Stimulated activated CD8-positive, alpha-beta memory T cell treated with anti-CD3 and anti-CD28 coated beads, Interleukin-2, amount 100 ng/mL, for 48 hours (primary cell): ENCODE measurements around the gene DCAF17.
"Not testable (repeated sequence)": the region's sequence is repeated elsewhere in the genome, so short reads cannot be mapped to it uniquely, and the experiment has no call there.

ENCODE experiments used
- DNase-seq, 2 donors: peaks; one replicate each; pipeline ENCODE4 v3.0.0-alpha.2; 2020; ENCODE audit warnings: low read depth in 2 of 2

Gene DCAF17

GRCh38 chr2:171513719-171514160 is 79.7 kb downstream of the DCAF17 start:
- DNase-seq = no peak

- no peak for DNase-seq
Measured at GRCh38 chr2:171514908-171515582, 81.0 kb downstream of the DCAF17 start.

- DNase-seq = no peak
Measured at GRCh38 chr2:171515672-171516298, 81.8 kb downstream of the DCAF17 start.

- DNase-seq = no peak
Measured at GRCh38 chr2:171516793-171517192, 82.8 kb downstream of the DCAF17 start.

GRCh38 chr2:171520471-171520870 is 86.4 kb downstream of the DCAF17 start:
- no peak for DNase-seq

GRCh38 chr2:171521361-171522051 is 87.5 kb downstream of the DCAF17 start:
- no peak for DNase-seq

- DNase-seq = peak; percentile 7 to 21
Measured at GRCh38 chr2:171522052-171522787, 88.2 kb downstream of the DCAF17 start, which contains the start of gene CYBRD1. Gene CYBRD1, plus strand, starts transcription at chr2:171522474. Its CDS starts 72 bp downstream, at chr2:171522546.

- DNase-seq = peak in 1 of 2 donors; percentile 8
Measured at GRCh38 chr2:171522788-171523087, 88.7 kb downstream of the DCAF17 start.

- peak; percentile 9 to 22 for DNase-seq
Measured at GRCh38 chr2:171523088-171524017, 89.3 kb downstream of the DCAF17 start.

GRCh38 chr2:171524018-171524401 is 90.0 kb downstream of the DCAF17 start:
- DNase-seq = no peak

GRCh38 chr2:171529914-171530313 is 95.9 kb downstream of the DCAF17 start:
- peak in 1 of 2 donors; percentile 10 for DNase-seq

GRCh38 chr2:171530378-171530777 is 96.4 kb downstream of the DCAF17 start:
- no peak for DNase-seq

GRCh38 chr2:171530859-171531258 is 96.8 kb downstream of the DCAF17 start:
- DNase-seq = not testable (repeated sequence)

- DNase-seq = no peak
Measured at GRCh38 chr2:171531291-171531690, 97.3 kb downstream of the DCAF17 start.

- DNase-seq = no peak
Measured at GRCh38 chr2:171531836-171532450, 97.9 kb downstream of the DCAF17 start.

- no peak for DNase-seq
Measured at GRCh38 chr2:171533331-171533730, 99.3 kb downstream of the DCAF17 start.
